Fibroblast of skin of right biceps (primary cell): ENCODE data around the gene BCR.

Source experiments
- DNase-seq: peaks from one replicate; pipeline ENCODE4 v3.0.0-alpha.2; 2013

BCR gene

DNA sequence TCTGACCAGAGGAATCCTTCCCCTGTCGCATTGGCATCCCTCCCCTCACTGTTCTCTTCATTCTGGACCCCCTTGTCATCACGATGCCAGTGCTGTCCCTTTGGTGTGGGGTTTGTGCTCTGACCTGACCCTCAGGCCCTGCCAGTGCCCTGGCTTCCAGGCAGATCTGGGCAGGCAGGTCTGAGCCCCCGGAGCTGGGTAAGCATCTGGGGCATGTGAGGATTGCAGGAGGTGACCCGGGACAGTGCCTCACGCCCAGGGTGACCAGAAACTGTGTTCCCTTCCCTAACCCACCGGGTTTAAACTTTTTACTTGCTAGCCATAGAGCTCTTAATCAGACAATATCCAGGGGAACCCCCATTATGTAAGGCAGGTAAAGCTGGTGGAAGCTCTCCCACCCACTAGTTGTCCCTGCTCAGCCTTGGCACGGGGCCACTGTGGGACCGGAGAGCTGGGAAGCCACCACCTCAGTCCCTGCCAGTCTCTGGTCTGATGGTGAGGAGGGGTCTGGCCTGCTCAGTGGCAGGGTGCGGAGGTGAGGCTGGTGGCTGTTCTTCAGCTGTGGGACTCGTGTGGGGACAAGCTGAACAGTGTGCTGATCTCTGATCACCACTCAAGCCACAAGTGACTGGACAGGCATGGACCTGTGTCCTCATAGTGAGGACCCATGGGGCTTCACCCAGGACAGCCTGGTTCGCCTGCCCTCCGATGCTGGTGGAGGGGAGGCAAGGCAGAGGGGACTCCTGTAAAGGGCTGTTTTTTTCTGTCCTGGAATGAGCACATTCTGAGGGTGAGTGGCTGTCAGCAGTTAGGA is 38.0 kb downstream of the BCR start:
- no peak for DNase-seq

GRCh38 chr22:23218867-23219251 is 38.5 kb downstream of the BCR start:
- DNase-seq, result peak; percentile 49

GRCh38 chr22:23219317-23219716 is 39.0 kb downstream of the BCR start:
- no peak for DNase-seq

DNA sequence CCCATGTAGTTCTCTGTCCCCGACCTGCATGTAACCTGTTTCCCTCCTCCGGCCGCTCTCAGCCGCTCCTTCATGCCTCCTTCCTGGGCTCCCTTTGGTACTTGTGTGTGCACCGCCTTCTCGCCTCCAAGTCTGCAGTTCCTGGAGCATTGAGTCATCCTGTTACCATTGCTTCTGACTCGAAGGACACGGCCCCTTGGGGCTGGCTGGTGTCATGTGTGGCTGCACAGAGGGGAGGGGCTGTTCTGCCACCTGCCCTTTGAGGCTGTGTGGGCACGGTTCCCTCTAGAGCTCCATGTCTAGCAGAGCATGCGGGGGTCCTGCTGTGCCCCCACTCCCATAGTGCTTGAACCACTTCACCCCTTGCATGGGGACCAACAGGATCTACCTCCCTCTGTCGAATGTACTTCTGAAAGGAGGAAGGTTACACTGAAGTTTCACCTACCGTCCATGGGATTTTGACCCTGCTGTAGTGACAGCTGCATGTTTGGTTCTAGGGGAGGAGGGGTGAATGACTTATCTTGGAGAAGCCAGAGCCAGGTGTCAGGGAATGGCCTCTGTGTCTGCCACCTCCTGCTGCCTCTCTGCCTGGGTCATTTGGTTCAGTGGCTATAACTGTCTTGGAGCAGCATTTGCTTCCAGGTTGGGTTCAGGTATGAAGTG is 39.6 kb downstream of the BCR start:
- DNase-seq, result peak; percentile 70

- DNase-seq, result peak; percentile 65
Observed at GRCh38 chr22:23220485-23221350, 40.4 kb downstream of the BCR start.

GRCh38 chr22:23221351-23221804 is 41.1 kb downstream of the BCR start:
- no peak for DNase-seq

DNA sequence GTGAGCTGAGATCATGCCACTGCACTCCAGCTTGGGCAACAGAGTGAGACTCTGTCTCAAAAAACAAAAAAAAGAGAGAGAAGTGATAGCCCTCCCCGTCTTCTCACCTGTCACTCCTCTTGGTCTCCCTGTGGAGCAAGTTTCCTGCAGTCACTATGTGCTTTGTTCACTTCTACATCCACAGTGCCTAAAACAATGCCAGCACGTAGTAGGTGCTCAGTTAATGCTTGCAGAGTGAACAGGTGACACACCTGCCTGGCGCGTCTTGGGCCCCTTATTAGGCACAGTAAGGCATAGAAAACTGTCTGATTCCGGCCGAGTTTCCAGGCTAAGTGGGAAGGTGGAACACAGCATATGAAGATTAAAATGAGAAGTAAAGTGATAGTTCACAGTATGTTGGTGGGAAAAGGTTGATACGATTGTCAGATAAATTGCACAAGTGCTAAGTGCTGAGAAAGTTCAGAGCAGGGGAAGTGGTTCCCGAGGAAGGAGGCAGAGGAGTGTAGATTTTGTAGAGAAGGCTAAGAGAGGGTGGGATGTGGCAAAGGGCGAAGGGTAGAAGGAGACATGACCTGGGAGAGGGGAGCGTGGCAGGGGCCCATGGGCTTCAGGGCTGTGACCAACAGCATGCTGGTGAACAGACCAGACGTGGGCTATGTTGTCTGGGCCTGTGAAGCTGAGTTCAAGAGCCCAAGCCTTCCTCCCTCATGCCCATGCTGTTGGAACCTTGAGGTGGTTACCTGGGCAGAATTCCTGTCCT is 41.9 kb downstream of the BCR start:
- DNase-seq, result no peak

DNA sequence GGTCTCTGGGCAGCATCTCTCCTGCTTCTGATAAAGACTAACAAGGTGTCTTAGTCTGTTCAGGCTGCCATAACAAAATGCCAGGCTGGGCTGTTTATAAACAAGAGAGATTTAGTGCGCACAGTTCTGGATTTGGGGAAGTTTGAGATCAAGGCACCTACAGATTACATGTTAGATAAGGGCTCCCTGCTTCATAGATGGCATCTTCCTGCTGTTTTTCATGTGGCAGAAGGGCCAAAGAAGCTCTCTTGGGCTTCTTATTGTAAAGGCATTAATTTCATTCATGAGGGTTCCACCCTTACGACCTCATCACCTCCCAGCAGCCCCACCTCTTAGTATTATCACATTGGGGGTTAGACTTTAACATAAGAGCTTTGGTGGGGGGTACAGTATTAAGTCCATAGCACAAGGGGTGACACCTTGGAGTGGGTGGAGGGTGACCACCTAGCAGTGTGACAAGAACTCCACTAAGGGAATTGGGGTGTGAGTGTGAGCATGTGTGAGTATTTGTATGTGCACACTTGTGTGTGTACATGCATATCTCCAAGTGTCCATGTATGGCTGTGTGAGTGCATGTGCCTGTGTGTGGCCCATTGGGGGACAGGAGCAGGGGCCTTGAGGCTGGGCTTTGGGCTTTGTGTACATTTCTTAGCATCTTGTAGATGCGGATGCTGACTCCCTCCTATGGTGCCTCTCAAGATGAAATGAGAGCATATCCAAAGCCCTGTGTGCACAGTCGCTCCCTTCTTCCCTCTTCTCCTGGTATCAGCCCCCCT is 42.7 kb downstream of the BCR start:
- DNase-seq, result no peak

DNA sequence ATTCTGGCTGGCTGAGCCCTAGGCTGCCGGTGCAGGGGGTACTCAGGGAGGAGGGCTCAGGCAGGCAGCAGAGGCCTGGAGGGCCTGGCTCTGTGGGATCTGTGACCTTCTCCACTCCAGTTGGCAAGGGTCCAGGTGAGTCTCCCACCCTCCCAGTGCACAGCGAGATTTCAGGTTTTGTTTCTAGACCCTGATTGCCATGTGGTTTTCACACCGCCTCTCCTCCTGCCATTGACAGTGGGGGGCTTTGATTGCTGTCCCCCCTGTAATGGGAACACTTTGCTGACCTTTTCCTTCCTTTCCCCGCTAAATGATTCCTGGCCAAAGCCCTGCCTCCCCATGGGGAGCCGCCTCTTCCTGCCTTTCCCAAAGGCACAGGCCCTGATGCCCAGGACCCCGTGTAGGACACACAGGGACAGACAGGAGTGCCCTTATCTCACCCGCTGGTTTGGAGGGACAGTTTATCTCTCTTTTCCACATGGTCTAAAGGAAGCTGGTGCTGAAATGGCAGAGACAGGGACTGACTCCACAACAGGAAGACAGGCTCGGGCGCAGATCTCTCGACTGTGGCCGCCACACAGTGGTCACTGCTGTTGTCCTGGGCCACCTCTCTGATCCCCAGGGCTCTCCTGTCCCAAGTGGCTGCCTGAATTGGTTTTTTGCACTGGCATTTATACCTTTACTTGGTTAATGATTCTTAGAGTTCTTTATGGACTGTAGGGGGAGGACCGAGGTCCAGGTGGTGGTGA is 43.4 kb downstream of the BCR start:
- no peak for DNase-seq

- no peak for DNase-seq
Observed at GRCh38 chr22:23224846-23225245, 44.5 kb downstream of the BCR start.

DNA sequence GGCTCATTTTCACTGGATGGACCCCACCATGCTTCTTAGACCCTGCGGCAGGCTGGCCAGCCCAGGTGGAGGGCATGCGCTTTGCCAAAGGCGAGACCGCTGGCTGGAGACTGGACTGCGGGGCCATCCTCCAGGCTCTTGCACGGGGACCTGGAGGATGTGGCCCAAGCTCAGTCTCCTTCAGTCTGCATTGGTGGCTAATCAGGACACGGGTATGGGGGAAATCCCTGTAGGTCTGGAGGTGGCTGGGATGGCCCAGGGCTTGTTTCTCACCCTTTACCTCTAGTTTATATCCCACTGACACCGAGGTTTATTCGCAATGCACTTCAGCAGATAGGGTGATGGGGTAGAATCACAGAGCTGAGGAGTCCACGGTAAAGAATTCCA is 45.0 kb downstream of the BCR start:
- no peak for DNase-seq

DNA sequence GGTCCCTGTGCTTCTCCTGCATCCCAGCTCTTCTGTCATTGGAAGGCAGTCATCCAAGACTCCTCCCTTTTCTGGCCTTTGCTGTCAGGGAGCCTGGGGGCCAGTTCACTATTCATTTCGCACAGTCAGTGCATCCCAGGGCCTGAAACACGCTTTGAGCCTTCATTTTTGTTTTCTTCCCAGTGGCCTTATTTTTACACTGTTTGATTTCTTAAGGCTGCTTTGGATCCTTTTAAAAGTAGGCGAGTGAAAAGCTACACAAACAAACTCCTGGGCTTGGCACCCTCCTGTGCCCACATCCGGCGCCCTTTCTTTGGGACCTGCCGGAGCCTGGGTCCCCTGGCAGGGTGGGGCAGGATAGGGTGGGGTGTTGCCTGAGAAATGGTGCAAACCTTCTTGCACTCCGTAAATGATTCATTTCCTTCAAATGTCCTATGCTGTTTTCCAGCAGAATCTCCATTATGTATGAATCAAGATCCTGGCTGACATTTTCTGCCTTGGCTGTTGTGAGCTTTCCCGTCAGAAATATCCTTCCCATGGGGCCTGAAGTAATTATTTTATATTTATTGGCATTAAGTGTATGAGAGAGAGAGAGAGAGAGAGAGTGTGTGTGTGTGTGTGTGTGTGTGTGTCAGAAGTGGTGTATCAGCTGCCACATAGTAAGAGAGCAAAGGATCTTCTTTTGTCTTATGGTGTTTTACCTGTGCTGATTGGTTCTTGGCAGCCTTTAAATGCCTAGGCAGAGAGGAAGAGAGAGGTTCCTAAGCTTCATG is 45.6 kb downstream of the BCR start:
- peak; percentile 63 for DNase-seq

GRCh38 chr22:23226497-23226850 is 46.2 kb downstream of the BCR start:
- no peak for DNase-seq

GRCh38 chr22:23227380-23227779 is 47.1 kb downstream of the BCR start:
- DNase-seq, result no peak

DNA sequence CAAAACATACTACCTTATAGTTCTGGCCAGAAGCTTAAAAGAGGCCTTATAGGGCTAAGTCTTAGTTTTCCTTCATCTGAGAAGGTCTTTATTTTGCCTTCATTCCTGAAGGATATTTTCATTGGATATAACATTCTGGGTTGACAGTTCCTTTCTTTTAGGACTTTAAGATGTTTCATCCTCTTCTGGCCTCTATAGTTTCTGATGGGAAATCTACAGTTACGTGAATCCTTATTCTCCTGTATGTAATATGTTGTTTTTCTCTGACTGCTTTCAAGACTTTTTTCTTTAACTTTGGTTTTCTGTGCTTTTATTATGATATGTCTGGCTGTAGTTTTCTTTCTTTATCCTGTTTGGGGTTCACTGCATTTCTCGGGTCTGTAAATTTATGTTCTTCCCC is 48.2 kb downstream of the BCR start:
- no peak for DNase-seq

- no peak for DNase-seq
Observed at GRCh38 chr22:23229646-23230045, 49.3 kb downstream of the BCR start.

GRCh38 chr22:23230348-23231068 is 50.2 kb downstream of the BCR start:
- DNase-seq, result no peak

DNA sequence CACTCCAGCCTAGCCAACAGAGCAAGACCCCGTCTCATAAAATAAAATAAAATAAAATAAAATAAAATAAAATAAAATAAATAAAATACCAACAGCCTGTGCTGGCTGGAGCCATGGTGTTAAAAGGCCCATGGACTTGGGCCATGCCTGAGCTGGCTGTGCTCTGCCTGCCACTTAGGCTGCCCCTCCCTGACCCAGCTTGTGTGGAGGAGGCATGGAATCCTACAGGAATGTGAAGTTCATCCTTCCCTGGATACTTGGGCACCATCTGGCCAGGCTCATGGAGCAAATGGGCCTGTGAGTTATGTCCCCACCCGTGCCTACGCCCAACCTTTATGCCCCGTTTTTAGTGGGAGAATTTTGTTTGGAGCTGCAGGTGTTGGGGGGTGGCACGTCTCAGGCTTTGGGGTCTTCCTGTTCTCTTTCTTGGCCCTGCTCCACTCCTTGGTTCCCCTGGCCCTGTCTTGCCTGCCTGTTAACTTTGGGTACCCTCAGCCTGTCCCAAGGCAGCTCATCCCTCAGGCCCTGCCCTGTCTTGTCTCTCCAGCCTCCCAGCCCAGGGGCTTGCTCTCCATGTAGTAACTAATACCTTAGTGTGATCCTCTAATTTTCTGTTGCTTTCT is 51.3 kb downstream of the BCR start:
- DNase-seq, result no peak
